SU-DHL-6 (cell line): Measurements from ENCODE around the gene DSG4.

Experiments used
- CTCF ChIP-seq: fragments of 200-600 bp; sonication (generic); IDR thresholded peaks from one replicate; pipeline ENCODE4 v1.5.1; 2017; ENCODE audit warnings: antibody characterized with exemption, mild to moderate bottlenecking, low read length, moderate library complexity; ENCODE audit not compliant: insufficient read depth, poor library complexity, severe bottlenecking
- EZH2phosphoT487 ChIP-seq: fragments of 200-600 bp; sonication (generic), shearing (Covaris generic); conservative IDR thresholded peaks from 2 replicates; pipeline ENCODE4 v1.6.1; 2018; ENCODE audit warnings: mild to moderate bottlenecking, antibody characterized with exemption, low read length, moderate library complexity, mixed read lengths

- TF ChIP-seq CTCF, result no peak
- TF ChIP-seq EZH2phosphoT487, result no peak
These were observed 22.9 kb downstream of the DSG4 start for GRCh38 chr18:31399306-31400032.
